Mesenchymal stem cell (in vitro differentiated cells and primary cell): ENCODE data around the gene SMIM45.

Source experiments
- DNase-seq: peaks from one replicate; pipeline ENCODE4 v3.0.0-alpha.2; 2013
- H2AFZ ChIP-seq: one replicate; pipeline ENCODE4 v1.6.1; 2013; ENCODE audit warnings: low read depth, mild to moderate bottlenecking, control low read depth, inconsistent platforms, low read length, moderate library complexity
- H2AK5ac ChIP-seq: 2 replicates; pipeline ENCODE4 v1.6.1; 2013; ENCODE audit warnings: low read length, moderate library complexity, mild to moderate bottlenecking, inconsistent platforms; ENCODE audit not compliant: severe bottlenecking
- H2BK120ac ChIP-seq: one replicate; pipeline ENCODE4 v1.6.1; 2013; ENCODE audit warnings: low read depth, mild to moderate bottlenecking, inconsistent platforms, low read length, moderate library complexity
- H2BK12ac ChIP-seq, 2 experiments: one replicate each; pipeline ENCODE4 v1.6.1; 2013; ENCODE audit warnings: inconsistent platforms in 2 of 2, low read length in 2 of 2, mild to moderate bottlenecking in 2 of 2, moderate library complexity in 2 of 2, control low read depth in 1 of 2
- H2BK15ac ChIP-seq: one replicate; pipeline ENCODE4 v1.6.1; 2013; ENCODE audit warnings: mild to moderate bottlenecking, low read depth, inconsistent platforms; ENCODE audit not compliant: poor library complexity, severe bottlenecking
- H2BK5ac ChIP-seq: 2 replicates; pipeline ENCODE4 v1.6.1; 2013; ENCODE audit warnings: low read depth, mild to moderate bottlenecking, low read length, control low read depth, inconsistent platforms; ENCODE audit not compliant: poor library complexity, severe bottlenecking
- H3K14ac ChIP-seq, 2 experiments: one replicate each; pipeline ENCODE4 v1.6.1; 2013; ENCODE audit warnings: inconsistent platforms in 2 of 2, low read length in 2 of 2, control low read depth in 1 of 2, mild to moderate bottlenecking in 1 of 2, moderate library complexity in 1 of 2
- H3K18ac ChIP-seq, 2 experiments: one replicate each; pipeline ENCODE4 v1.6.1; 2013; ENCODE audit warnings: inconsistent platforms in 2 of 2, low read length in 2 of 2, control low read depth in 1 of 2, low read depth in 1 of 2, mild to moderate bottlenecking in 1 of 2
- H3K23ac ChIP-seq, 2 experiments: one replicate each; pipeline ENCODE4 v1.6.1; 2013; ENCODE audit warnings: inconsistent platforms in 2 of 2, low read length in 2 of 2, mild to moderate bottlenecking in 2 of 2, moderate library complexity in 2 of 2, control low read depth in 1 of 2
- H3K27ac ChIP-seq: 2 replicates; pipeline ENCODE4 v1.5.1; 2013; ENCODE audit warnings: mild to moderate bottlenecking, moderate library complexity, low read length, control low read depth, inconsistent platforms; ENCODE audit not compliant: poor library complexity, severe bottlenecking
- H3K27me3 ChIP-seq, 2 experiments: 2 replicates each; pipeline versions ENCODE4 v1.6.1 to v1.7.0; 2013; ENCODE audit warnings: low read length in 2 of 2, mild to moderate bottlenecking in 2 of 2, moderate library complexity in 2 of 2, control low read depth in 1 of 2, inconsistent platforms in 1 of 2; ENCODE audit not compliant: control insufficient read depth in 1 of 2, insufficient read depth in 1 of 2
- H3K36me3 ChIP-seq, 2 experiments: 2 replicates each; pipeline versions ENCODE4 v1.6.1 to v1.7.0; 2013; ENCODE audit warnings: low read length in 2 of 2, control low read depth in 1 of 2, inconsistent platforms in 1 of 2, low read depth in 1 of 2, mild to moderate bottlenecking in 1 of 2; ENCODE audit not compliant: insufficient read depth in 2 of 2, control insufficient read depth in 1 of 2
- H3K4ac ChIP-seq, 2 experiments: one replicate each; pipeline ENCODE4 v1.6.1; 2013; ENCODE audit warnings: inconsistent platforms in 2 of 2, low read length in 2 of 2, mild to moderate bottlenecking in 2 of 2, moderate library complexity in 2 of 2, control low read depth in 1 of 2, low read depth in 1 of 2
- H3K4me1 ChIP-seq: 2 replicates; pipeline ENCODE4 v1.6.1; 2013; ENCODE audit warnings: low read depth, low read length, control low read depth; ENCODE audit not compliant: control insufficient read depth, insufficient read depth
- H3K4me2 ChIP-seq: 2 replicates; pipeline ENCODE4 v1.6.1; 2013; ENCODE audit warnings: low read length, mild to moderate bottlenecking, inconsistent platforms; ENCODE audit not compliant: poor library complexity, severe bottlenecking
- H3K4me3 ChIP-seq, 2 experiments: 2 replicates each; pipeline versions ENCODE4 v1.5.1 to v1.7.0; 2013; ENCODE audit warnings: low read length in 2 of 2, mild to moderate bottlenecking in 2 of 2, control low read depth in 1 of 2, low read depth in 1 of 2; ENCODE audit not compliant: insufficient read depth in 1 of 2
- H3K79me1 ChIP-seq: replicated peaks from 2 replicates; pipeline ENCODE4 v1.6.1; 2013; ENCODE audit warnings: mild to moderate bottlenecking, control low read depth, low read length, inconsistent platforms; ENCODE audit not compliant: poor library complexity, severe bottlenecking
- H3K9ac ChIP-seq: 2 replicates; pipeline ENCODE4 v1.7.0; 2013; ENCODE audit warnings: mild to moderate bottlenecking, low read length, moderate library complexity
- H3K9me3 ChIP-seq: 2 replicates; pipeline ENCODE4 v1.7.0; 2013; ENCODE audit warnings: mild to moderate bottlenecking, low read length; ENCODE audit not compliant: control insufficient read depth
- H4K8ac ChIP-seq: one replicate; pipeline ENCODE4 v1.6.1; 2013; ENCODE audit warnings: inconsistent platforms, mild to moderate bottlenecking, low read length, moderate library complexity
- H4K91ac ChIP-seq: one replicate; pipeline ENCODE4 v1.6.1; 2013; ENCODE audit warnings: mild to moderate bottlenecking, low read length, inconsistent platforms
- WGBS: methylation state at CpG from one replicate; pipeline ENCODE4 v1.1.7; 2013; ENCODE audit warnings: mixed read lengths; 5-methylcytosine and 5-hydroxymethylcytosine counted together

Gene SMIM45

DNA sequence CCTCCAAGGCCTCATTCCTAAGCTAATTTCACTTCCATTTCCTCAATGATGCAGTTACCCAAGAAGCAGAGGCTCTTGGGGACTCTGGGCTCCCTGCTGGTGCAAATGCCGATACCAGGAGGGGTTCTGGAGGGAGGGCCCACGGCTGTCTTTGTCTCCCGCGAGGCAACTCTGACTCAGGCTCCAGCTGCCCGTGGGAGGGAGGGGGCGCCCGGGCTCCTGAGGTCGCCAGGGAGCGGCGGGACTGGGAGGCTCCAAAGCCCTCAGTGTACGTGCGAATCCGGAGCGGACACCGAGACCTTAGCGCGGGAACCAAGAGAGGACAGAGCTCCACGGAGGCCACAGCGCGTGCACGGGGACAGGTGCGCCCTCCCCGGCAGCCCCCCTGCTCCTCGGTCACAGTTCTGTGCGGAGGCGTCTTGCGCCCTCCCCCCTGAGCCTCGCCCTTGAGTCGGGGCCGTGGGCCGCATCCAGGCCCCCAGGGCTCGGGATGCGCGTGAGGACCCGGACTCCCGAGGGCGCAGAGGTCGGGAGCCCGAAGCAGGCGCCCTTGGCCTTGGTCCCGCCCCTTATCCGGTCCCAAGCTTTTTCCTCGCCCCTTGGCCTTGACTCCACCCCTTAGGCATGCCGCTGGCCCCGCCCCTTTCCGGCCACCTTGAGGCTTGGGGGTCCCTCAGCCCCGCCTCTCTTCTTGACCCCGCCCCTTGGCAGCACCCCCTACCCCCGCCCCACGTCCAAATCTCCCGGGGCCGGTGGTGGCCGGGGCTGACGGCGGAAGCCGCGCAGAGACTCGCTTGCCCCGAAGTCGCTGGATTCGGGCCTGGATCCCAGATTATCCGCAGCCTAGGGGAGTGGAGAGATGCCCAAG, 32.4 kb upstream of the SMIM45 start:
- Histone ChIP-seq H2BK15ac (no peak overlapping the region), H4K91ac (peak overlapping the region; percentile 37), H3K23ac (peak overlapping the region in 1 of 2 experiments; percentile 49), H3K4me2 (peak overlapping the region; percentile 88), H3K9ac (no peak overlapping the region), H3K18ac (peak overlapping the region; percentile 24 to 78), H2AFZ (peak overlapping the region; percentile 53), H3K4ac (no peak overlapping the region), H3K9me3 (no peaks in the 10 kb centered on the region), H4K8ac (peak overlapping the region; percentile 43), H3K14ac (no peak overlapping the region), H2BK12ac (no peak overlapping the region), H2BK120ac (no peak overlapping the region), H3K4me3 (peak overlapping the region; percentile 37 to 72), H3K27me3 (peaks cover 24 to 52% of the 10 kb centered on the region in 2 experiments), H2BK5ac (no peak overlapping the region), H3K36me3 (no peaks in the 10 kb centered on the region), H3K79me1 (no peaks in the 10 kb centered on the region), H2AK5ac (no peak overlapping the region), H3K4me1 (peaks cover 33% of the 10 kb centered on the region), H3K27ac (no peak overlapping the region)
- WGBS = 14% methylated on average over 56 of the region's 62 CpGs
- DNase-seq = peak; percentile 50

GRCh38 chr22:41920271-41920976, 31.5 kb upstream of the SMIM45 start:
- H2AFZ ChIP-seq = no peak overlapping the region
- no peak for DNase-seq

DNA sequence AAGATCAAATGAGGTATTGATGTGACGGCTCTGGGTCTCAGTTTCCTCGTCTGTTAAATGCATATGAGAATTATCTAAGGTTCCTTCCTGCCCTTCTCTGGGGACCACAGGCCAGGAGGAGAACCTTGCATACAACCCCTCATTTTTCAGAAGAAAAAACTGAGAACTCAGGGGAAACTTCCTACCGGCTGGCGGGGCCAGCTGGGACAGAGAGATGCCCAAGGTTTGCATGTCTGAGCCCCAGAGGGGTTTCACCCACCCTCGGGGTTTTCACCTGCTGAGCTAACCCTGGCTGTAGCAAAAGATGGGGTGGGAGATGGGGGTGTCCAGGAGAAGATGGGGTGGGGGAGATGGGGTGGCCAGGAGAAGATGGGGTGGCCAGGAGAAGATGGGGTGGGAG, 29.6 kb upstream of the SMIM45 start:
- Histone ChIP-seq H3K36me3 (no peaks in the 10 kb centered on the region), H4K91ac (no peak overlapping the region), H2BK5ac (no peak overlapping the region), H2AFZ (no peak overlapping the region), H3K14ac (no peak overlapping the region), H3K4me1 (peaks cover 35% of the 10 kb centered on the region), H3K4me2 (no peak overlapping the region), H4K8ac (no peak overlapping the region), H2BK12ac (no peak overlapping the region), H2AK5ac (no peak overlapping the region), H3K23ac (no peak overlapping the region), H3K79me1 (no peaks in the 10 kb centered on the region), H3K4ac (no peak overlapping the region), H3K9ac (no peak overlapping the region), H3K4me3 (no peak overlapping the region), H3K9me3 (no peaks in the 10 kb centered on the region), H3K27me3 (peaks cover 17 to 46% of the 10 kb centered on the region in 2 experiments), H2BK120ac (no peak overlapping the region), H2BK15ac (no peak overlapping the region), H3K27ac (no peak overlapping the region), H3K18ac (no peak overlapping the region)
- DNase-seq = no peak
- 83% methylated on average over 5 of the region's 5 CpGs for WGBS

More at GRCh38 chr22:41920271-41920976, 31.5 kb upstream of the SMIM45 start:
- no peak overlapping the region for H3K14ac ChIP-seq
- no peaks in the 10 kb centered on the region for H3K9me3 ChIP-seq
- 79% methylated on average over 21 of the region's 21 CpGs for WGBS
- H3K18ac ChIP-seq = no peak overlapping the region
- H3K9ac ChIP-seq = no peak overlapping the region
- H3K4me3 ChIP-seq = no peak overlapping the region
- no peak overlapping the region for H4K91ac ChIP-seq
- H2BK12ac ChIP-seq = no peak overlapping the region
- H3K4me2 ChIP-seq = no peak overlapping the region
- no peaks in the 10 kb centered on the region for H3K36me3 ChIP-seq
- H3K4me1 ChIP-seq = peaks cover 27% of the 10 kb centered on the region
- H3K4ac ChIP-seq = no peak overlapping the region
- no peak overlapping the region for H2BK120ac ChIP-seq
- no peak overlapping the region for H2BK5ac ChIP-seq
- no peak overlapping the region for H3K27ac ChIP-seq
- no peaks in the 10 kb centered on the region for H3K79me1 ChIP-seq
- no peak overlapping the region for H3K23ac ChIP-seq
- H4K8ac ChIP-seq = no peak overlapping the region
- no peak overlapping the region for H2BK15ac ChIP-seq
- H2AK5ac ChIP-seq = peak overlapping the region; percentile 43
- H3K27me3 ChIP-seq = peaks cover 26 to 52% of the 10 kb centered on the region in 2 experiments

DNA sequence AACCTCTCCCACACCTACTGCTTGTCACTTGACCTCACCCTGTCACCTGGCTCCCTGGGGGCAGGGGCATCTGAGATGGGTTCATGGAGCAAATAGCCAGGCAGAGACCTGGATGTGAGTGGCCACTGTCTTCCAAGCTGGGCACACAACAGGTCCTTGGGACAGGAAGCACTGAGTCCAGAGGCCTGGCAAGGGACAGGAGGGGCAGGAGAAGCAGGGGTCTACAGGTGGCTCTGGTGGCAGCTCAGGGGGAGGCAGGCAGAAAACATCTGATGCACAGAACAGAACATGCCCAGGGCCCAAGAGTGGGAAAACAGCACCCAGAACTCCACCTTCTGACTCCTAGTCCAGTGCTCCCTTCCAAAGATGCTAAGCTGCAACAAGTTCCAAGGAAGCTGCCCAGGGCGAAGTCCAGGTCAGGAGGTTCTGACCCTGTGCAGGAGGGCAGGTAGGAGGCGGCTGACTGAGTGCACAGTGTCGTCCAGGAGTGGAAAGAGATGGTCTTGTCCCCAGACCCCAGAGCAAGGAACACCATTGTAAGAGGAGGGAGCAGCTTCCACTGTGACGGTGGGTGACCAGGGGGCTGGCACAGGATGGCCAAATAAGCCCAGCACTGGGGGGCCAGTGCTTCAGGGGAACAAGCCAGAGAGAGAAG, 28.9 kb upstream of the SMIM45 start:
- Histone ChIP-seq H3K9ac (no peak overlapping the region), H2BK15ac (no peak overlapping the region), H3K9me3 (no peaks in the 10 kb centered on the region), H3K4me1 (peaks cover 29% of the 10 kb centered on the region), H3K36me3 (no peaks in the 10 kb centered on the region), H2BK120ac (no peak overlapping the region), H2AK5ac (no peak overlapping the region), H3K79me1 (no peaks in the 10 kb centered on the region), H3K27me3 (peaks cover 12 to 45% of the 10 kb centered on the region in 2 experiments), H4K8ac (no peak overlapping the region), H3K4me3 (no peak overlapping the region), H3K4me2 (no peak overlapping the region), H2AFZ (no peak overlapping the region), H3K4ac (no peak overlapping the region), H4K91ac (no peak overlapping the region), H2BK12ac (no peak overlapping the region), H3K18ac (no peak overlapping the region), H3K23ac (no peak overlapping the region), H2BK5ac (no peak overlapping the region), H3K14ac (no peak overlapping the region), H3K27ac (no peak overlapping the region)
- WGBS = 88% methylated on average over 4 of the region's 4 CpGs
- no peak for DNase-seq
